ENCODE results near the gene NKG7.
"Not testable (repeated sequence)": the region's sequence is repeated elsewhere in the genome, so short reads cannot be mapped to it uniquely, and the experiment has no call there.

NKG7 gene, protein sequence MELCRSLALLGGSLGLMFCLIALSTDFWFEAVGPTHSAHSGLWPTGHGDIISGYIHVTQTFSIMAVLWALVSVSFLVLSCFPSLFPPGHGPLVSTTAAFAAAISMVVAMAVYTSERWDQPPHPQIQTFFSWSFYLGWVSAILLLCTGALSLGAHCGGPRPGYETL

DNA sequence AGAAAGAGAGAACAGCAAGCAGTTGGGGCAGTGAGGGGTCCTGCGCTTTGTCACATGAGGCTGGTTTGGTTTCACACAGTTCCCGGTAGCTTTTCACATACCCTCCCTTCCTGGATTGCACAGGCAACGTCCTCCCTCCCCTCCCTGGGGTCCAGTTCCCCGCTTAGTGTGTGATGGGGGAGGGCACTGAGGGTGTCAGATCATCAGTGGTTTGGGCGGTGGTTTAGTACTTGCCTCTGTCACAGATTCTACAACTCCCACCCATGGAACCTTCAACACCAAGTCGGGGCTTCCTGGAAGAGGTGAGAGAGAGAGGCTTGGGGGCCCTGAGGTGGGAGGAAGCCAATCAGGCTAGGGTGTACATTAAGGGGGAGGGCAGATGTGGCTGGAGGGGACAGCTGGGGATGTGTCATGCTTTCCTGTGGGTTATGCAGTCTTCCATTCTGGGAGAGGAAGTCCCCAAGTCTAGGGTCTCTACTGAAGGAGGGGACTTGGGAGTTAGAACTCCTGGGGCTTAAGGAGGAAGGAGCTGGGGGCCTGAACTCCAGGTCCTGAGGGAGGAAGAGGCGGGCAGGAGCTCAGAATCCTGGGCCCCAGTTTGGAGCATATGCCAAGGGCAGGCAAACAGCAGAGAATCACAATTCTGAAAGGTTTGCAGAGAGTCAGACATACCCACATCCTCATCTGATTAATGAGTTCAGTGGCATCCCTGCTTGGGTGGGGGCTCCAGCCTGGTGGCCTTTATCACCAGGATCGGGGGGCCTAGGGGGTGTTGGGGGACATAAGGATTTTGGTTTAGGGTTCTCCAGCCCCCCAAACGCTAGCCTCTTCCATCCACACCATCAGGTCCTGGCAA is at the start of gene NKG7:
Gene NKG7, minus strand, starts transcription at position 6 of the 856 bp plus-strand sequence. CDS start 119 bp downstream, outside the sequence.
- DNase-seq (ENCODE audit: low read depth): peak; percentile 76

DNA sequence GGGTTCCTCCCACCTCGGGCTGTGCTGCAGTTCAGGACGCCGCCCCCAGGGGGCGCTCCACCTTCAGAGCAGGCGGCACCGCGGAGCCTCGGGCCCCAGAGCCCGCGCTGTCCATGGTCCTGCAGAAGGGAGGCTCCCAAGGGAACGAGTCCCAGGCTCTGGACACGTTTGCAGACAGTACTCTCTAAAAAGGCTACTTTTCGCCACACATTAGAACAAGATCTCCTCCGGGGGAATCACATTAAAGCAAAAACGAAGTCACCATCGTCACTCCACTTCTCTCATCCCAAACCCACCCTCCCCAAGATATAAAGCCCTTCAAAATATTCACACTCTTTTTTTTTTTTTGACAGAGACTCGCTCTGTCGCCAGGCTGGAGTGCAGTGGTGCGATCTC is 49.6 kb upstream of the NKG7 start:
- peak; percentile 68 for DNase-seq (ENCODE audit: low read depth)

DNA sequence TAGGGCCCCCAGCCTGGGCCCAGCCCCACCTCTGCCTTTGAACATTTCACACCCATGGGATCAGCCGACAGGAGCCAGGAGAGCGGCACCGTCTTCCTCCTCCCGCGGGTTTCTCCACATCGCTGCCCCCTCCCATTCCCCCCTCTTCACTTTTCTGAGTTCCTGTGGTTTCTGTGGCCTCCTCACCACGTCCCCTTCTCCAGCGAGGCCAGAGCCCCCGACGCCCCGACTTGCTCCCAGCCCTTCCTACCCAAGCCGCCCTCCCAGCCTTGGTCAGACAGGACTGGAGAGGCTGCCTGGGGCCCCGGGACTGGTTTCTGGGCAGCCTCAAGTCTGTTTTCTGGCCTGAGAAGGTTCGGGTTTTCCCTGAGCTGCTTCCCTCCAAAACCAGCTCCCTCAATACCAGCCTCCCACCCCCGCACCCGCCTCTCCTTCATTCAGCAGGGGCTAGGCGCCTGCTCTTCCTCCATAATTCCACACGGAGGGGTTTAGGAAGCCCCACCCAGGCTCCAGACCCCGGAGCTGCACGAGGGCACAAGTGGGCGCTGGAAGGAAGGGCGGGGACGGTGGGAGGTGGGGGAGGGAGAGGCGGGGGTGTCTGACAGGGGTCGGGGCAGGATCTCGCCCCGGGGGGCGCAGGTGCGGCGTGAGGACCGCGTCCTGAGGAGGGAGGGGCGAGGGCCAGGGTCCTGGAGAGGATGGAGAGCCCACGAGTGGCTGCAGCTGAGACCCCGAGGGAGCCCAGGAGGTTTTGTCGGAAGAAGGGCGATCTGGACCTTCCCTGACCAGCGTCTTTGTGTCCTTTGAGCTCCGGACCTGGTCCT is 49.0 kb upstream of the NKG7 start:
- no peak for DNase-seq (ENCODE audit: low read depth)

DNA sequence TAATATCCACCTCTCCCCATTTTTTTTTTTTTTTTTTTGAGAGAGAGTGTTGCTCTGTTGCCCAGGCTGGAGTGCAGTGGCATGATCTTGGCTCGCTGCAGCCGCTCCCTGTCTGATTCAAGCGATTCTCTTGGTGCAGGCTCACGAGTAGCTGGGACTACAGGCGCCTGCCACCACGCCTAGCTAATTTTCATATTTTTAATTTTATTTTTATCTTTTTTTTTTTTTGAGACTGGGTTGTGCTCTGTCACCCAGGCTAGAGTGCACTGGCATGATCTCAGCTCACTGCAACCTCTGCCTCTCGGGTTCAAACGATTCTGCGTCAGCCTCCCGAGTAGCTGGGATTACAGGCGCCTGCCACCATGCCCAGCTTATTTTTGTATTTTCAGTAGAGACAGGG is 48.1 kb upstream of the NKG7 start:
- DNase-seq (ENCODE audit: low read depth): not testable (repeated sequence)

DNA sequence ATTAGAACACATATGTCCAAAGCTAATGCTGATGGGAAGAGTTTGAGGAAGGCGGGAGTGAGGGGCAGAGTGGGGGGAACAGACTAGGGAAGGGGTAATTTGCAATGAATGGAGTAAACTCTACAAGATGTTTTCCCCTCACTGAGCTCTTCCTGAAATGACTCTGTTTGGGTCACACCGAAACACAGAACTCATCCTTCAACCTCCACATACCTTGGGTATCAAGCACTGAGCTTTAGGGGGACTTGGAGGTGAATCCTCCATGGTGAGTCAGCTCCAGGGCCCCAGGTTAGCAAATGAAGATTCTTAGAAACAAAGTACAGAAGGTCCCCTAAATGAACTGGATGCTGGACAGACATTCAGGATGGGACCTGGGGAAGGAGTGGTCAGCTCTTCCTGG is 46.3 kb upstream of the NKG7 start:
- no peak for DNase-seq (ENCODE audit: low read depth)

DNA sequence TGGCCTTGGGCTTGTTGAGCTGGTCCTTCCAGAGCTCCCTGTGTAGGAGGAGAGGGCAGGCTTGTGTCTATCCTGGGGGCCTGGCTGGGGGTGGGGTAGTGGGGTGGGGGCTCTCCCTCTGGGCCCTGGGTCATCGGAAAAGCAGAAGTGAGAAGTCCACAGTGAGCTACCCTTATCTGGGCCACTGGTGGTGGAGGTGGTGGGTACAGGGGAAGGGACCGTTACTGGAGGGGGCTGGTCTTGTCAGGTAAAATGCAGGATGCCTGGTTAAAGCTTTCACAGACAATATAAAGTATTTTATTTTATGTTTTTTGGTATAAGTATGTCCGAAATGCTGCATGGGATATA is 45.3 kb upstream of the NKG7 start:
- no peak for DNase-seq (ENCODE audit: low read depth)

DNA sequence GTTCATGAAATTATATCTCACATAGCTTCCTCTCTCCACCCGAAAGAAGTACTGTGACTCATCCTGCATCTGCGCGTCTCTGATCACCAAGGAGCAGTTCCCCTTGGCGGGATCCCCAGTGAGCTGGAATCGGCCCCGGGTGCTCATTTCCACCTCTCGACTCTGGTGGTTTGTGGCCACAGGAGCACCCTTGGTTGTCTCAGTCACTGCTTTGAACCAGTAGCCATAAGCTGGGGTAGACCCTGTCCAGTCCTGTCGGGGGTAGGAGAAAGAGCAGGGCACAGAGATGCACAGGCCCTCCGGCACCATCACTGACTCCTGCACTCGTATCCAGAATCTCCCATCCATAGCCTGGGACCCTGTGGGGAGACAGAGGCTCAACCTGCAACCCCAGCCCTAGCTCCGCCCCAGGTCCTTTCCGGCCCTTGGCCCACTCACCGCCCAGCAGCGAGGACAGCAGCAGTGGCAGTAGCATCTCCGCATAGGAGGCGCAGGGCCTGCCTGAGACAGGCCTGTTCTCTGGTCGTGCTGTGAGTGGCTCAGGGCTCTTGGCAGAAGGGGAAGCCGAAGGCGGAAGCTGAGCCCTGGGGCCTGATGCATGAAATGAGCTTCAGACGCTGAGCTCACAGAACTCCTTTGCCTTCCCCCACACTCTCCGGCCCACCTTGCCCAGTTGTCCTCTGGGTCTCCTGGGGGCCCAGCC is 44.8 kb upstream of the NKG7 start, which contains the start of gene SIGLEC10:
Gene SIGLEC10, minus strand, starts transcription at position 536 of the 703 bp plus-strand sequence. Its CDS starts 61 bp downstream, at position 475.
- DNase-seq (ENCODE audit: low read depth): no peak

DNA sequence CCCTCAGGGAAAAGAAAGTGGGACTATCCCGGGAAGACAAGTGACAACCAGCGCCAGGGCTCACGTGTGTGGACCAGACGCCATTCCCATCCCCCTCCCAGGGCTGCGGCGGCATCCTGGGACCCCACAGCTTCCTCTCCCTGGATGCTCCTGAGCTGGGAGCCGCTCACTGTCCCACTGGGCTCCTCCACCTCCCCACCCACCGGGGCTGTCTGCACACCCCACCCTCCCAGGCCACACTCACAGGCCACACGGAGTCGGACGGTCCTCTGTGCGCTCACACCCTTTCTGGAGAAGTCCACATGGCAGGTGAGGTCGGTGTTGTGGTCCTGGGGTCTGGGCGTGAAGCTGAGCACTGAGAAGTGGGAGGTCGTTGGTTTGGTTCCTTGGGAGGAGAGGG is 44.0 kb upstream of the NKG7 start:
- not testable (repeated sequence) for DNase-seq (ENCODE audit: low read depth)

DNA sequence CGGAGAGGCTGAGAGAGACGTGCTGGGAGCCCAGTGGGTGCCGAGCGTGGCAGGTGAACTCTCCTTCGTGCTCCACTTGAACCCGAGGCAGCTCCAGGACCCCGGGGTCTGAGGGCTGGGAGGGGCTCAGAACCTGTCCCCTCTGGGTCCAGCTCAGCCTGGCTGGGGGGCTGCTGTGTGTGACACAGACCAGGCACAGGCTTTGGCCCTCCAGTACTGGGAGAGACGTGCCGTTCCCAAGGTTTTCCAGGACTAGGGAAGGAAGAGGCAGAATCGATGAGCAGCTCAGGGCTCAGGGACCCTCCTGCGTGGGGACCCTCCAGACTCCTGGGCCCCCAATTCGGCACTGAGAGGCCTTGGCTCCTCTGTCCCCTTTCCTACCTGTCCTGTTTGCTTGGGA is 42.7 kb upstream of the NKG7 start:
- no peak for DNase-seq (ENCODE audit: low read depth)

DNA sequence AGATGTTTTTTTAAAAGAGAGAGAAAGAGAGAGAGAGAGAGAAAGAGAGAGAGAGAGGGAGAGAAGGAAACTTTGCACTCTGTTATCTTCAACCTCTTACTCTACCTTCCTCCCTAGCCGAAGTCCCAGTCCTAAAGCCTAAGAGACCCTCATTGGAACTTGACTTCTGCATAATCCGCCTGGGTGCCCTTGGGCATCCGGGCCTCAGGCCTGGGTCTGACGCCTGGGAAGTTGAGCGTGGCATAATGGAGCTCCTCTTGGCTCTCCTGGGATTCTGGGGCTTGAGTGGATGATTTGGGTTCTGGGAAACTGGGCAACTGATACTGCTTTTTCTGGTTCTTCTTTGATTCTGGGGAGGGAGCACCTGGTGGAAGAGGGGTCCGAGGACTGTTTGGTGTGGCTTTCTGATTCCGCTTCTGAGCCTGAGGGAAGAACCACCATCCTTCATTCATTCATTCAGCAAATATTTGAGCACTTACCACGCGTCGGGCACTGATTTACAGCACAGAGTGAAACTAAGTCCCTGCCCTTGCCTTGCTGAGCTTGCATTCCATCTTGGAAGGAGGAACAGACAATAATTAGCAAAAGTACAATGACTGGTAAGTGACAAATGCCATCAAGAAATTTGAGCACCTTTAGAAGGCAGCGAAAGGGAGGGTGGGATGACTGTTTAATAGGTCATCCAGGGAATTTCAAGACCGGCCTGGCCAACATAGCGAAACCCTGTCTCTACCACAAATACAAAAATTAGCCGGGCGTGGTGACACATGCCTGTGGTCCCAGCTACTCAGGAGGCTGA is 38.7 kb upstream of the NKG7 start:
- no peak for DNase-seq (ENCODE audit: low read depth)

DNA sequence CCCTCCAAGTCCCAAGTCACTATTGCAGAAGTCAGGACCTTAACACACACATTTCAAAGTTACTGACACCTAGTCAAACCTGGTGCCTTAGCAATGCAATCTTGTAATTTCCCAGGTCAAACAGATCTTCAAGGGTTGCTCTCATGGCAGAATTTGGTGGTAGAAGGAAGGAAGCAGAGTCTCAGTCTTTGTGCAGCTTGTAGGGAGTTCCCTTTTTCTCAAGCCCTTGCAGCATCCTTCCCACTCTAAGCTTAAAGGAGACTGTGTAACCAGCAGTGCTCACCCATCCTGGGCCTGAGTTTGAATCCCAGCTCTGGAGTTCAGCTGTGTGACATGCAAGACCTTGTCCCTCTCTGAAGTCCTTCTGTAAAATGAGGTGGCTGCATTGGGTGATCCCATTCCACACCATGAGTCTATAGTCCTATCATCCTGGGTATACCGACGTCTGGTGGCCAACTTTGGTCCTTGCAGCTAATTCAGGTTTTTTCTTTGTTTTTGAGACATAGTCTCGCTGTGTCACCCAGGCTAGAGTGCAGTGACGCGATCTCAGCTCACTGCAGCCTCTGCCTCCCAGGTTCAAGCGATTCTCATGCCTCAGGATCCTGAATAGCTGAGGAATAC is 35.2 kb upstream of the NKG7 start:
- DNase-seq (ENCODE audit: low read depth): no peak

DNA sequence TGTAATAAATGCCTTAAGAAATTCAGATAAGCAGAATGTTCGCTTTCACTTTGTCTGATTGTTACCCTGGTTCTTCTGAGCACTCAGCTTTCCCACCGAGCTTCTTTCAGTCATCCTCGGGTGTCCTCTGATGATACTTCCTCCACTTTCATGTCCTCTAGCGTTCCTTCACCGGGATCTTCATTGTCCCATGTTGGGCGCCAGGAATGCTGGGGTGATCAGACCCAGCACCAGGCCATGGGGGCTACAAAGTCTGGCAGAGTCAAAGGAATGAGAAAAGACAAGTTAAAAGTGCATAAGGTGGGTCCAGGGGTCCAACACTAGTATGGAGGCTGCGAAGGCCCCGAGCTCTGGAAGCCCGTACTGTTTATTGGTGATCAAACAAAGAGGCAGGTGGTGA is 29.7 kb upstream of the NKG7 start:
- no peak for DNase-seq (ENCODE audit: low read depth)

DNA sequence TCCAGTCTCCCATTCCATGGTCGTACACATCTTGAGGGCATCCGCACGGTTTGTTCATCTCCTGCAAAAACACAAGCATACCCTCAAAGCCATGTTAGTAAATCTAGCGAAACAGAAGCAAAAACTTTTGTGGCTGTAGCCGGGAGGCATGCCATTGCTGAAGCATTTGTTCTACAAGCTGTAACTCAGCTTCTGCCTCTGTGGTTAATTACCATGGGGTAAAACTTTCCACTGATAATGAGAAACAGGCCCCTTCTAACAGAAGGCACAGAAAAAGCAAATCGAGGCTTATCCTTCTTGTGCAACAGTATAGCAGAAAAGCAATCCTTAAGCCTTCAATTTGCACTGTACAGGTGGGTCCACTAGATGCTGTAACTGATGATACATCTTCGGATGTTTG is 27.5 kb upstream of the NKG7 start:
- not testable (repeated sequence) for DNase-seq (ENCODE audit: low read depth)

DNA sequence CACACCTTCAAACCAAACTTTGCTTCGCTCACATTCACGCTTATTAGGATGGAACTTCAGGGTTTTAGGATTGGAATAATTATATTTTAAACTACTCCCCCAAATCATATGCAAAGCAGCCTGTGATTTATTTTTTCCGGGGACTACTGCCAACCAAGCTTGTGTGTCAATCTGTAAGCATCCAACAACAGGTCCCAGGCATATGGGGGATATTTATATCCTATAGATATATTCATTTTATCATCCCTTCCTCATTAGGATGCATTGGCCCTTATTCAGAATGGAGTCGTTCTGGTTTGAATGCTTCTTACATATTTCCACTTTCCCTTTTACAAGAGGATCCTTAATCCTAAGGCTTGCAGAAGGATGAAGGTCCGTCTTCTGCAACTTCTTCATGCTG is 26.8 kb upstream of the NKG7 start:
- no peak for DNase-seq (ENCODE audit: low read depth)

DNA sequence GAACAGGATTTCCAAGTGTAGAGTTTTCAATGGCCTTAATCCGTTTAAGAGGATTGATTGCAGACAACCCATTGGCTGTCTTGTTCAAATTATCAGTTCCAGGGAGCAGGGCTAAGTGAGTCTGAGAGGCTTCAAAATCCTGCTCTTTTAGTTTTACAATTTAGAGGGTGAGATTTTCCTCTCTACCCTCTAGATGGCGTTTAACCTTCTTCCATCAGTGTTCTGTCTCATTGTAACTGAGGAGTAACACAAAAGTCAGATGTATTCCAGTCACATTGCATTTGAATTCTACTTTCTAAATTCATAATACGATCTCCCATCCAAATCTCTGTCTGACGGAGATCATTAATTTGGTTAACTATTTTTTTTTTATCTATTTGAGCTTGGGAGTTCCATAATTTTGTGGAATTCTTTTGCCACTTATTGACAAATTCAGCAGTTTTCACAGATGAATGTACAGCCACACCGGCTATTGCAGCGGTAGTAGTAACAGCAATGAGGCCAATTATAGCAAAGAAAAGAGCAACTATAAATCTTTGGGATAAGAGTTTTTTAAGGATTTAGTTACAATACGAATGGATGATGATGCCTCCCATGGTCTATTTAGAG is 25.7 kb upstream of the NKG7 start:
- DNase-seq (ENCODE audit: low read depth): no peak

DNA sequence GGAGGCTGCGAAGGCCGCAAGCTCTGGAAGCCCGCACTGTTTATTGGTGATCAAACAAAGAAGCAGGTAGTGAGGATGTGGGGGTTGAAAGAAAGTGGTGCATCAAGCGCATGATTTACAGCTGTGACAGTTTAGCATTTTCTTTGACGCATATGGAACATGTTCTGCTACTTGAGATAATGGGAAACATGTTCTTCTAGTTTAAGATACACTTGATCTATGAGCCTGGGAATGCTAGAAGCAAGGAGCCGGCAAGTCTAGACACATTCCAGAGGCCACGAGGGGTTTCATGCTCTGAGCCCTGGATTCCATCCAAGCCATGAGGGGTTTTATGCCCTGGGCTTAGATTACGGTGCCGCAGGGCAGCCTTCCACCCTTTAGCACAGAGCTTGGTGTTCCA is 25.0 kb upstream of the NKG7 start:
- DNase-seq (ENCODE audit: low read depth): not testable (repeated sequence)

DNA sequence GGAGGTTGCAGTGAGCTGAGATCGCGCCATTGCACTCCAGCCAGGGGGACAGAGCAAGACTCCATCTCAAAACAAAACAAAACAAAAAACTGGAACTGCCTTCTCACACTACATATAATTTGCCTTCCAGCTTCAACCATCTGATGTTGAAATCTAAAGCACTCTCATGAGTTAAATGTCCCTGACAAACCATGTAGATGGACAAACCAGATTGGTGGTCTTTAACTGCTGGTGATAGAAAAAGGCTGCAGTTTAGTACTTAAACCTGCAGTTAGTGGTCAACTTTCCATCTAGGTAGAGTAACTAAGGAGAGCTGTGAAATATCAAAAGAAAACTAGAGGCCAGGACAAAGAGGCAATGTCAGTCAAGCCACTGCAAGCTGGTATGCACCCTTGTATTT is 23.7 kb upstream of the NKG7 start:
- no peak for DNase-seq (ENCODE audit: low read depth)

DNA sequence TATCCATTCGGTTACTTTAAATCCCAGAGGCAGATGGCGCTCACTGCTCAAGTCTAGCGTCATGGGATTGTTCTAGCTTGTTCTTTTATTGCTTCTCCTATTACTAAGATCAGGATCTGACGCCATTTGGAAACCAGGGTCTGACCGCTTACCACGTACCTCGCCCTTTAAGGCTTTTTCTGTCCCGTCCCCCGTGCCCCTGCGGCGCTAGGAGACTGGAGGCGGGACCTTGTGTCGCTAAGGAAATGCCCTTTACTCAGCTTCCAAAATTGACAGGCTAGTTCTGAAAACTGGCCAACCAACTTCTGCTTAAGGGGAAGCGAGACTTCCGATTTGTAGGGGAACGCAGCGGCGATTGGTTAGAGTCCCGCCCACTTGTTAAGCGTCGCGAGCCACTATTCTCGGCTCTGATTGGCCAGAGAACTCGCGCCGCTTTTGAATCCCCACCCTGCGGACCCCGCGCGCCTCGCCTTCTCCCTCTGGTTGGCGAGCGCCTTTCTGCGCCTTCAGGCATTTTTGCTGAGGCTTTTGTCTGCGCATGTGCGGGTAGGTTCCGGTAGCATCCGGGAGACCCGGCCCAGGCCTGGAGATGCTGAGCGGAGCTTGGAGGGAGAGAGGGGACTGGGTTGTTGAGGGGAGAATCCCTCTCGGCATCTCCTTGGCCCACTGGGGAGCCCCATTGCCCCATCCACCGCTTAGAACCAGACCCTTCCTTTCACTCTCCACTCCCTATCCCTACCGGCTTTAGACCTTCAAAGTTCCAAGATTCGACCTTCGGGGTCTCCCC is 21.8 kb upstream of the NKG7 start:
- peak; percentile 74 for DNase-seq (ENCODE audit: low read depth)

DNA sequence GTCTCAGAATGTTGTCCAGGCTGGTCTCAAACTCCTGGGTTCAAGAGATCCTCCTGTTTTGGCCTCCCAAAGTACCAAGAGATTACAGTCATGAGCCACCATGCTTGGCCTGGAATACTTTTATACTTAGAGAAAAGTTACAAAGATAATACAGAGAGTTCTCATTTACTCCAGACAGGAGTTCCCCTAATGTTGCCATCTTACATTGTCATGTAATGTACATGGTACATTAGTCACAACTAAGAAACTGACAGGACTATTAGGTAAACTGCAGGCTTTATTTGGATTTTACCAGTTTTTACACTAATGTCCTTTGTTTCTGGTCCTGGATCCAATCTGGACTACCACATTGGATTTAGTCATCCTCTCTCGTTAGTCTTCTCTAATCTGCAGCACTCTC is 20.2 kb upstream of the NKG7 start:
- no peak for DNase-seq (ENCODE audit: low read depth)

Data from stimulated activated CD8-positive, alpha-beta memory T cell treated with anti-CD3 and anti-CD28 coated beads, Interleukin-12 subunit alpha, Interleukin-12 subunit beta, amount 100 ng/mL, for 4 hours (primary cell).